H9 (cell line): ENCODE data around the gene WDR48. TPM values are rescaled to one million over a fixed set of nuclear protein-coding genes. Genes with fewer than 3 reads are reported as not detected.

Experiments
- DNase-seq: peaks from one replicate; pipeline ENCODE4 v3.0.0-alpha.2; 2017
- H2AFZ ChIP-seq: one replicate; pipeline ENCODE4 v1.6.1; 2013; ENCODE audit warnings: mild to moderate bottlenecking, low read length, control low read depth, moderate library complexity
- H2AK5ac ChIP-seq: 2 replicates; pipeline ENCODE4 v1.6.1; 2013; ENCODE audit warnings: low read length, control low read depth, mixed read lengths; ENCODE audit not compliant: insufficient read length
- H2BK120ac ChIP-seq: one replicate; pipeline ENCODE4 v1.6.1; 2013; ENCODE audit warnings: low read depth, mild to moderate bottlenecking, low read length, control low read depth, inconsistent platforms; ENCODE audit not compliant: poor library complexity, severe bottlenecking
- H2BK12ac ChIP-seq: 2 replicates; pipeline ENCODE4 v1.6.1; 2013; ENCODE audit warnings: low read length, control low read depth, mixed read lengths, low read depth; ENCODE audit not compliant: insufficient read length
- H2BK15ac ChIP-seq: 2 replicates; pipeline ENCODE4 v1.6.1; 2013; ENCODE audit warnings: low read depth, low read length, control low read depth
- H2BK20ac ChIP-seq: one replicate; pipeline ENCODE4 v1.6.1; 2013; ENCODE audit warnings: low read depth, mild to moderate bottlenecking, low read length, control low read depth, inconsistent platforms; ENCODE audit not compliant: poor library complexity, severe bottlenecking
- H2BK5ac ChIP-seq: 2 replicates; pipeline ENCODE4 v1.6.1; 2013; ENCODE audit warnings: low read length, control low read depth, mixed read lengths; ENCODE audit not compliant: insufficient read length
- H3K14ac ChIP-seq: 2 replicates; pipeline ENCODE4 v1.6.1; 2013; ENCODE audit warnings: low read length, control low read depth; ENCODE audit not compliant: insufficient read depth
- H3K18ac ChIP-seq: 2 replicates; pipeline ENCODE4 v1.6.1; 2013; ENCODE audit warnings: low read depth, mild to moderate bottlenecking, mixed read lengths, low read length, control low read depth; ENCODE audit not compliant: insufficient read length
- H3K23ac ChIP-seq: 2 replicates; pipeline ENCODE4 v1.6.1; 2013; ENCODE audit warnings: low read length, control low read depth, mixed read lengths, low read depth; ENCODE audit not compliant: insufficient read length
- H3K23me2 ChIP-seq: 2 replicates; pipeline ENCODE4 v1.6.1; 2013; ENCODE audit warnings: low read depth, mild to moderate bottlenecking, mixed read lengths, low read length, control low read depth; ENCODE audit not compliant: insufficient read length, poor library complexity, severe bottlenecking
- H3K27ac ChIP-seq: 2 replicates; pipeline ENCODE4 v1.5.1; 2013; ENCODE audit warnings: low read length, control low read depth, mixed read lengths, low read depth; ENCODE audit not compliant: insufficient read length
- H3K27me3 ChIP-seq: 2 replicates; pipeline ENCODE4 v1.6.1; 2013; ENCODE audit warnings: low read length, control low read depth, inconsistent platforms; ENCODE audit not compliant: insufficient read depth
- H3K4ac ChIP-seq: 2 replicates; pipeline ENCODE4 v1.6.1; 2013; ENCODE audit warnings: low read depth, mild to moderate bottlenecking, control low read depth, inconsistent platforms, low read length, moderate library complexity
- H3K4me1 ChIP-seq: 2 replicates; pipeline ENCODE4 v1.6.1; 2013; ENCODE audit warnings: low read length, control low read depth, inconsistent platforms; ENCODE audit not compliant: insufficient read depth
- H3K4me2 ChIP-seq: 2 replicates; pipeline ENCODE4 v1.6.1; 2013; ENCODE audit warnings: low read length, control low read depth, mixed read lengths; ENCODE audit not compliant: insufficient read length, insufficient read depth
- H3K56ac ChIP-seq: 2 replicates; pipeline ENCODE4 v1.6.1; 2013; ENCODE audit warnings: low read depth, mild to moderate bottlenecking, mixed read lengths, low read length, control low read depth; ENCODE audit not compliant: insufficient read length
- H3K79me1 ChIP-seq: 2 replicates; pipeline ENCODE4 v1.6.1; 2013; ENCODE audit warnings: low read depth, mild to moderate bottlenecking, moderate library complexity, low read length, control low read depth, inconsistent platforms; ENCODE audit not compliant: insufficient read depth, poor library complexity, severe bottlenecking
- H3K79me2 ChIP-seq: 2 replicates; pipeline ENCODE4 v1.6.1; 2013; ENCODE audit warnings: low read length, control low read depth, inconsistent platforms; ENCODE audit not compliant: insufficient read depth
- H3K9ac ChIP-seq: 2 replicates; pipeline ENCODE4 v1.6.1; 2013; ENCODE audit warnings: low read length, control low read depth, mixed read lengths; ENCODE audit not compliant: insufficient read length; ENCODE audit errors: extremely low read depth
- H3K9me3 ChIP-seq: one replicate; pipeline ENCODE4 v1.6.1; 2013; ENCODE audit warnings: low read depth, low read length, inconsistent platforms; ENCODE audit not compliant: control insufficient read depth
- H3T11ph ChIP-seq: one replicate; pipeline ENCODE4 v1.6.1; 2013; ENCODE audit warnings: mild to moderate bottlenecking, low read length, control low read depth, inconsistent platforms
- H4K20me1 ChIP-seq: one replicate; pipeline ENCODE4 v1.6.1; 2013; ENCODE audit not compliant: control insufficient read depth, insufficient read length, insufficient read depth
- H4K5ac ChIP-seq: 2 replicates; pipeline ENCODE4 v1.6.1; 2013; ENCODE audit warnings: low read depth, mild to moderate bottlenecking, mixed read lengths, low read length, control low read depth; ENCODE audit not compliant: insufficient read length
- H4K8ac ChIP-seq: replicated peaks from 2 replicates; pipeline ENCODE4 v1.6.1; 2013; ENCODE audit warnings: low read length, control low read depth, mixed read lengths, low read depth; ENCODE audit not compliant: insufficient read length
- H4K91ac ChIP-seq: 2 replicates; pipeline ENCODE4 v1.6.1; 2013; ENCODE audit warnings: low read depth, mild to moderate bottlenecking, moderate library complexity, mixed read lengths, low read length, control low read depth; ENCODE audit not compliant: insufficient read length
- H3K27ac Mint-ChIP-seq, 3 experiments: 2 replicates in 2 of 3; 3 replicates in 1 of 3; pipeline ENCODE4 v1.8.0; 2020 to 2021; ENCODE audit warnings: mixed read lengths in 3 of 3, mild to moderate bottlenecking in 1 of 3, moderate library complexity in 1 of 3
- H3K27me3 Mint-ChIP-seq: 2 replicates; pipeline ENCODE4 v1.8.0; 2021; ENCODE audit warnings: low read depth, mild to moderate bottlenecking, moderate library complexity, mixed read lengths
- H3K36me3 Mint-ChIP-seq, 3 experiments: 2 replicates in 2 of 3; 3 replicates in 1 of 3; pipeline ENCODE4 v1.8.0; 2020 to 2021; ENCODE audit warnings: low read depth in 3 of 3, mixed read lengths in 3 of 3; ENCODE audit not compliant: insufficient read depth in 1 of 3
- H3K4me1 Mint-ChIP-seq, 2 experiments: 2 replicates each; pipeline ENCODE4 v1.8.0; 2020; ENCODE audit warnings: mixed read lengths in 2 of 2
- H3K4me3 Mint-ChIP-seq, 2 experiments: 2 replicates in 1 of 2; 3 replicates in 1 of 2; pipeline ENCODE4 v1.8.0; 2020 to 2021; ENCODE audit warnings: mild to moderate bottlenecking in 2 of 2, mixed read lengths in 2 of 2, moderate library complexity in 1 of 2
- H3K9me3 Mint-ChIP-seq, 2 experiments: 2 replicates in 1 of 2; 3 replicates in 1 of 2; pipeline ENCODE4 v1.8.0; 2020; ENCODE audit warnings: mild to moderate bottlenecking in 2 of 2, mixed read lengths in 2 of 2, moderate library complexity in 1 of 2
- CTCF ChIP-seq: fragments of 200-600 bp; sonication (generic); conservative IDR thresholded peaks from 3 replicates; pipeline ENCODE4 v1.8.0; 2021; ENCODE audit warnings: antibody characterized with exemption, mild to moderate bottlenecking
- WGBS: extraction: QIAGEN DNeasy Blood & Tissue Kit; methylation state at CpG from one replicate; pipeline ENCODE4 v1.1.7; 2013; ENCODE audit warnings: missing lambda C conversion rate, low lambda C conversion rate, mixed read lengths; ENCODE audit not compliant: insufficient read length; ENCODE audit errors: extremely low coverage; 5-methylcytosine and 5-hydroxymethylcytosine counted together
- total RNA-seq: library from RNA; stranded (reverse); gene quantifications from 2 replicates; pipeline ENCODE4 v1.2.1, GENCODE V29; 2021

The WDR48 gene
- total RNA-seq, 1 experiment from 2014 or later: 52.7 TPM

GRCh38 chr3:39109086-39109485 lies 57.3 kb downstream of the WDR48 start:
- peak; percentile 7 for DNase-seq
- TF ChIP-seq CTCF: no peak
- no peak overlapping the region for H4K5ac ChIP-seq
- no peak overlapping the region for H3K23ac ChIP-seq
- no peak overlapping the region for H3K27ac Mint-ChIP-seq
- peak overlapping the region in 1 of 2 experiments; percentile 94; a peak in 2 of 5 replicates for H3K4me3 Mint-ChIP-seq
- H2BK120ac ChIP-seq: no peak overlapping the region
- H3K23me2 ChIP-seq: peaks cover 15% of the 10 kb centered on the region
- no peak overlapping the region for H3K14ac ChIP-seq
- no peak overlapping the region for H3K9ac ChIP-seq
- no peaks in the 10 kb centered on the region; a peak in 1 of 7 replicates for H3K36me3 Mint-ChIP-seq
- H2BK20ac ChIP-seq: no peak overlapping the region
- H2BK5ac ChIP-seq: no peak overlapping the region
- H3K9me3 Mint-ChIP-seq: no peaks in the 10 kb centered on the region
- no peak overlapping the region for H3K27ac ChIP-seq
- no peak overlapping the region for H2BK15ac ChIP-seq
- H3K4me1 ChIP-seq: no peaks in the 10 kb centered on the region
- H3K27me3 Mint-ChIP-seq: peaks cover 24% of the 10 kb centered on the region
- no peaks in the 10 kb centered on the region; the same call in 1 of the 2 replicates for H3K79me2 ChIP-seq
- no peak overlapping the region for H3K4ac ChIP-seq
- H3K56ac ChIP-seq: no peak overlapping the region
- H4K8ac ChIP-seq: no peak overlapping the region
- no peak overlapping the region for H3K4me2 ChIP-seq
- 0 out of 2 replicates have a peak, but pooled peaks cover 4% of the 10 kb centered on the region for H3K27me3 ChIP-seq
- peaks cover 19 to 20% of the 10 kb centered on the region in 2 experiments for H3K4me1 Mint-ChIP-seq
- no peak overlapping the region for H2BK12ac ChIP-seq
- H3K79me1 ChIP-seq: no peaks in the 10 kb centered on the region
- H3K9me3 ChIP-seq: no peaks in the 10 kb centered on the region
- no CpG with 5 or more reads among the region's 5 CpGs for WGBS
- H2AFZ ChIP-seq: no peak overlapping the region
- H4K20me1 ChIP-seq: no peaks in the 10 kb centered on the region
- H3T11ph ChIP-seq: no peak overlapping the region
- H4K91ac ChIP-seq: no peak overlapping the region
- H2AK5ac ChIP-seq: no peak overlapping the region
- no peak overlapping the region for H3K18ac ChIP-seq
